Activated CD8-positive, alpha-beta memory T cell treated with anti-CD3 and anti-CD28 coated beads for 48 hours (primary cell): ENCODE results near the gene COL6A1.

Experiments
- DNase-seq, 3 experiments: peaks; one replicate each; pipeline ENCODE4 v3.0.0-alpha.2; 2020; ENCODE audit warnings: low read depth in 2 of 3, low spot score in 2 of 3

Gene COL6A1

GRCh38 chr21:46023555-46023954 lies 42.0 kb downstream of the COL6A1 start:
- DNase-seq: no peak

GRCh38 chr21:46024141-46024540 lies 42.6 kb downstream of the COL6A1 start:
- DNase-seq: no peak

- DNase-seq: no peak
These were observed 43.7 kb downstream of the COL6A1 start for GRCh38 chr21:46025113-46025770.

- no peak for DNase-seq
These were observed 46.4 kb downstream of the COL6A1 start for GRCh38 chr21:46027851-46028493.

- DNase-seq: no peak
These were observed 47.1 kb downstream of the COL6A1 start for GRCh38 chr21:46028573-46029091.

GRCh38 chr21:46029186-46029924 lies 47.8 kb downstream of the COL6A1 start:
- no peak for DNase-seq

GRCh38 chr21:46031484-46031883 lies 49.9 kb downstream of the COL6A1 start:
- DNase-seq: no peak

GRCh38 chr21:46032100-46032499 lies 50.5 kb downstream of the COL6A1 start:
- DNase-seq: no peak

- DNase-seq: no peak
These were observed 52.1 kb downstream of the COL6A1 start for GRCh38 chr21:46033410-46034400.

- no peak for DNase-seq
These were observed 54.5 kb downstream of the COL6A1 start for GRCh38 chr21:46035809-46036695.

GRCh38 chr21:46036696-46037330 lies 55.2 kb downstream of the COL6A1 start:
- DNase-seq: no peak

GRCh38 chr21:46037331-46038325 lies 56.1 kb downstream of the COL6A1 start:
- DNase-seq: no peak

- no peak for DNase-seq
These were observed 56.8 kb downstream of the COL6A1 start for GRCh38 chr21:46038341-46038829.

GRCh38 chr21:46038871-46039397 lies 57.4 kb downstream of the COL6A1 start:
- no peak for DNase-seq

- DNase-seq: no peak
These were observed 58.5 kb downstream of the COL6A1 start for GRCh38 chr21:46039891-46040660.

- DNase-seq: no peak
These were observed 59.1 kb downstream of the COL6A1 start for GRCh38 chr21:46040707-46041106.

GRCh38 chr21:46041183-46041582 lies 59.6 kb downstream of the COL6A1 start:
- DNase-seq: no peak
